GM18907 (cell line): Measurements from ENCODE around the gene EXD3.
"Not testable (repeated sequence)": the region's sequence is repeated elsewhere in the genome, so short reads cannot be mapped to it uniquely, and the experiment has no call there.

Experiments used
- ATAC-seq: cut with Tn5 transposase; IDR thresholded peaks from one replicate; pipeline ENCODE4 v1.9.1; 2021; ENCODE audit warnings: mild to moderate bottlenecking, moderate library complexity; ENCODE audit not compliant: unreplicated experiment

The EXD3 gene

GRCh38 chr9:137396634-137397367 is 26.2 kb downstream of the EXD3 start:
- no peak for ATAC-seq

GRCh38 chr9:137396227-137396626 is 26.7 kb downstream of the EXD3 start:
- ATAC-seq, result no peak

GRCh38 chr9:137395666-137396010 is 27.3 kb downstream of the EXD3 start:
- ATAC-seq, result no peak

GRCh38 chr9:137394866-137395665 is 27.9 kb downstream of the EXD3 start:
- no peak for ATAC-seq

- no peak for ATAC-seq
Measured at GRCh38 chr9:137393176-137394150, 29.5 kb downstream of the EXD3 start.

GRCh38 chr9:137392232-137393007 is 30.5 kb downstream of the EXD3 start:
- ATAC-seq, result no peak

- no peak for ATAC-seq
Measured at GRCh38 chr9:137391411-137391754, 31.6 kb downstream of the EXD3 start.

- no peak for ATAC-seq
Measured at GRCh38 chr9:137390553-137391410, 32.2 kb downstream of the EXD3 start.

- ATAC-seq, result no peak
Measured at GRCh38 chr9:137389428-137389746, 33.6 kb downstream of the EXD3 start.

- no peak for ATAC-seq
Measured at GRCh38 chr9:137388589-137389427, 34.2 kb downstream of the EXD3 start.

- no peak for ATAC-seq
Measured at GRCh38 chr9:137387891-137388560, 34.9 kb downstream of the EXD3 start.

- no peak for ATAC-seq
Measured at GRCh38 chr9:137387114-137387890, 35.7 kb downstream of the EXD3 start.

GRCh38 chr9:137386507-137387113 is 36.4 kb downstream of the EXD3 start:
- ATAC-seq, result not testable (repeated sequence)

GRCh38 chr9:137385061-137385655 is 37.8 kb downstream of the EXD3 start:
- ATAC-seq, result no peak

- no peak for ATAC-seq
Measured at GRCh38 chr9:137383784-137384756, 38.9 kb downstream of the EXD3 start.
